OCI-LY3 (cell line): ENCODE results near the gene CLEC18C.
"Not testable (repeated sequence)": the region's sequence is repeated elsewhere in the genome, so short reads cannot be mapped to it uniquely, and the experiment has no call there.

ENCODE experiments used
- H2AFZ ChIP-seq: fragments of 200-600, 300-600 bp; shearing (Covaris generic); 2 replicates; pipeline ENCODE4 v1.6.0; 2014; ENCODE audit warnings: antibody characterized with exemption, low read depth, low read length
- H3K27ac ChIP-seq: fragments of 200-600, 300-600 bp; sonication (generic); 2 replicates; pipeline ENCODE4 v1.5.1; 2014; ENCODE audit warnings: mild to moderate bottlenecking, low read length, moderate library complexity, mixed read lengths
- H3K27me3 ChIP-seq: fragments of 200-600, 300-600 bp; sonication (generic); 2 replicates; pipeline ENCODE4 v1.6.1; 2014; ENCODE audit warnings: low read depth, low read length, mixed read lengths
- H3K36me3 ChIP-seq: fragments of 200-600, 300-600 bp; sonication (generic); replicated peaks from 2 replicates; pipeline ENCODE3; 2014; ENCODE audit warnings: low read depth, low read length, mixed read lengths
- H3K4me1 ChIP-seq: fragments of 300-600, 200-600 bp; sonication (generic); 2 replicates; pipeline ENCODE4 v1.6.1; 2014; ENCODE audit warnings: low read length, mixed read lengths
- H3K4me2 ChIP-seq: fragments of 200-600, 300-600 bp; sonication (generic); 2 replicates; pipeline ENCODE4 v1.6.1; 2014; ENCODE audit warnings: low read length, mixed read lengths
- H3K4me3 ChIP-seq: fragments of 300-600, 200-600 bp; sonication (generic); 2 replicates; pipeline ENCODE4 v1.5.1; 2014; ENCODE audit warnings: antibody characterized with exemption, mild to moderate bottlenecking, low read length, moderate library complexity
- H3K79me2 ChIP-seq: fragments of 300-600, 200-600 bp; shearing (Covaris generic); 2 replicates; pipeline ENCODE4 v1.6.1; 2014; ENCODE audit warnings: mild to moderate bottlenecking, low read length, mixed read lengths
- H3K9ac ChIP-seq: fragments of 300-600, 200-600 bp; shearing (Covaris generic); 2 replicates; pipeline ENCODE4 v1.6.0; 2014; ENCODE audit warnings: mild to moderate bottlenecking, low read length, moderate library complexity
- H3K9me3 ChIP-seq: fragments of 200-600, 300-600 bp; shearing (Covaris generic); 2 replicates; pipeline ENCODE4 v1.6.1; 2014; ENCODE audit warnings: low read length, mixed read lengths; ENCODE audit not compliant: insufficient read depth
- H4K20me1 ChIP-seq: fragments of 200-600, 300-600 bp; sonication (generic); 2 replicates; pipeline ENCODE4 v1.6.1; 2016; ENCODE audit warnings: low read length, mixed read lengths; ENCODE audit not compliant: insufficient read depth

The CLEC18C gene

GRCh38 chr16:70196683-70197300, 23.2 kb downstream of the CLEC18C start:
- H3K36me3 ChIP-seq, H3K4me2 ChIP-seq, H3K9me3 ChIP-seq, H3K27ac ChIP-seq, H2AFZ ChIP-seq, H3K4me1 ChIP-seq, H3K4me3 ChIP-seq, H4K20me1 ChIP-seq, H3K79me2 ChIP-seq, H3K9ac ChIP-seq, H3K27me3 ChIP-seq: not testable (repeated sequence)

GRCh38 chr16:70197611-70198010, 24.0 kb downstream of the CLEC18C start:
- not testable (repeated sequence) for H3K9me3 ChIP-seq, H3K4me1 ChIP-seq, H3K36me3 ChIP-seq, H2AFZ ChIP-seq, H3K4me2 ChIP-seq, H3K79me2 ChIP-seq, H3K27ac ChIP-seq, H4K20me1 ChIP-seq, H3K4me3 ChIP-seq, H3K27me3 ChIP-seq, H3K9ac ChIP-seq

- not testable (repeated sequence) for H3K36me3 ChIP-seq, H3K4me2 ChIP-seq
Measured at GRCh38 chr16:70198230-70198629, 24.6 kb downstream of the CLEC18C start.

GRCh38 chr16:70198666-70199065, 25.1 kb downstream of the CLEC18C start:
- not testable (repeated sequence) for H3K27ac ChIP-seq, H3K9ac ChIP-seq, H3K79me2 ChIP-seq, H3K27me3 ChIP-seq, H3K9me3 ChIP-seq, H3K4me1 ChIP-seq, H3K4me3 ChIP-seq, H3K36me3 ChIP-seq, H2AFZ ChIP-seq, H4K20me1 ChIP-seq, H3K4me2 ChIP-seq

More at GRCh38 chr16:70198230-70198629, 24.6 kb downstream of the CLEC18C start:
- not testable (repeated sequence) for H3K27me3 ChIP-seq, H3K4me1 ChIP-seq, H3K9me3 ChIP-seq, H3K27ac ChIP-seq, H3K79me2 ChIP-seq, H3K4me3 ChIP-seq, H4K20me1 ChIP-seq, H3K9ac ChIP-seq, H2AFZ ChIP-seq

GRCh38 chr16:70199170-70199569, 25.6 kb downstream of the CLEC18C start:
- H3K9me3 ChIP-seq, H3K4me3 ChIP-seq, H3K4me2 ChIP-seq, H3K27me3 ChIP-seq, H4K20me1 ChIP-seq, H3K4me1 ChIP-seq, H2AFZ ChIP-seq, H3K36me3 ChIP-seq, H3K79me2 ChIP-seq, H3K9ac ChIP-seq, H3K27ac ChIP-seq: not testable (repeated sequence)

GRCh38 chr16:70200063-70200462, 26.5 kb downstream of the CLEC18C start:
- H4K20me1 ChIP-seq, H3K27ac ChIP-seq, H2AFZ ChIP-seq, H3K36me3 ChIP-seq, H3K79me2 ChIP-seq, H3K9ac ChIP-seq, H3K4me2 ChIP-seq, H3K9me3 ChIP-seq, H3K4me1 ChIP-seq, H3K4me3 ChIP-seq, H3K27me3 ChIP-seq: not testable (repeated sequence)

- not testable (repeated sequence) for H3K4me2 ChIP-seq, H3K9ac ChIP-seq, H3K9me3 ChIP-seq, H3K79me2 ChIP-seq, H3K27ac ChIP-seq, H3K4me3 ChIP-seq, H3K4me1 ChIP-seq, H4K20me1 ChIP-seq, H3K36me3 ChIP-seq, H2AFZ ChIP-seq, H3K27me3 ChIP-seq
Measured at GRCh38 chr16:70203508-70203907, 29.9 kb downstream of the CLEC18C start.

- not testable (repeated sequence) for H3K9me3 ChIP-seq, H3K4me1 ChIP-seq, H2AFZ ChIP-seq, H4K20me1 ChIP-seq, H3K9ac ChIP-seq, H3K36me3 ChIP-seq, H3K4me2 ChIP-seq, H3K27me3 ChIP-seq, H3K27ac ChIP-seq, H3K79me2 ChIP-seq, H3K4me3 ChIP-seq
Measured at GRCh38 chr16:70204010-70204409, 30.4 kb downstream of the CLEC18C start.

- not testable (repeated sequence) for H2AFZ ChIP-seq, H3K27me3 ChIP-seq, H3K9me3 ChIP-seq, H3K79me2 ChIP-seq, H3K4me2 ChIP-seq, H4K20me1 ChIP-seq, H3K27ac ChIP-seq, H3K9ac ChIP-seq, H3K36me3 ChIP-seq, H3K4me1 ChIP-seq, H3K4me3 ChIP-seq
Measured at GRCh38 chr16:70204668-70205405, 31.2 kb downstream of the CLEC18C start.

GRCh38 chr16:70206382-70206781, 32.8 kb downstream of the CLEC18C start:
- H3K4me2 ChIP-seq, H2AFZ ChIP-seq: not testable (repeated sequence)

More at GRCh38 chr16:70206382-70206781, 32.8 kb downstream of the CLEC18C start:
- not testable (repeated sequence) for H3K27ac ChIP-seq, H3K4me3 ChIP-seq, H3K4me1 ChIP-seq, H3K9ac ChIP-seq, H3K9me3 ChIP-seq, H3K79me2 ChIP-seq, H4K20me1 ChIP-seq, H3K36me3 ChIP-seq, H3K27me3 ChIP-seq
